Measurements from ENCODE around the gene KREMEN1.

Gene KREMEN1

DNA sequence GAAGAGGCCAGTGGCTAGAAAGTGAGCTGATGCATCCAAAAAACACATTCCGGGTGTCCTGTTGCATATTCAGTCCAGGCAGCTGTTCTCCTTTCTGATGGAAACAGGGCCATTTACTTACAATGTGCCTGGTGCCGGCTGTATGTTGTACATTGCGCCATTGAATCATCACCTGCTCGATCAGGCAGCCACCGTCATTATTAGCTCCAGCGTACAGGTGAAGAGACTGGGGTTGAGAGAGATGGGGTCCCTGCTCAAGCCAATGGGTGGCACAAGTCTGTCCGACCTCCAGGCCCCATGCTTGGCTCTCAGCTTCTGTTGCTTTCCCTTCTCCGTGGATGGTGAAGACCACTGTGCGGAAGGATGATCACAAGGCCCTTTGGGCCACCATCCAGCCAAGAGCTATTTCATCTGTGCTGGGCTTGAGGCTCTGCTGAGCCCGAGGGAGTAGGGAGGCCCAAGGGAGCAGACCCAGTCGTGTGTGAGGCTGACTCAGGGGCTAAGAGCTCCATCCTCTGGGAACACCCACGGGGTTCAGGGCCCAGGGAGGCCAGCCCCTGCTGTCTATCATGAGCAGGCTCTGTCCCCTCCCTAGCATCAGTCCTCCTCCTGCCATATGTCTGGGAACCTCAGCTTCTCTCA lies 112.1 kb downstream of the KREMEN1 start:
- no peak for DNase-seq
- ATAC-seq: no peak

DNA sequence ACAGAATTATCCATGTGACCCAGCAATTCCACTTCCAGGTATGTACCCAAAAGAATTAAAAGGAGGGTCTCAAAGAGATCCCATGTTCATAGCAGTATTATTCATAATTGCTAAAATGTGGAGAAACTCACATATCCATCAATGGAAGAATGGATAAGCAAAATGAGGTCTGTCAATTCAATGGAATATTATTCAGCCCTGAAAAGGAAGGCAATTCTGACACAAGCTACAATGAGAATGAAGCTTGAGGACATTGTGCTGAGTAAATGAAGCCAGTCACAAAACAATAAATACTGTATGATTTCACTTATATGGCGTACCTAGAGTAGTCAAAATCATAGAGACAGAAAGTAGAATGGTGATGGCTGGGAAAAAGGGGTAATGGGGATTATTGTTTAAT lies 113.5 kb downstream of the KREMEN1 start:
- no peak for DNase-seq
- no peak for ATAC-seq

DNA sequence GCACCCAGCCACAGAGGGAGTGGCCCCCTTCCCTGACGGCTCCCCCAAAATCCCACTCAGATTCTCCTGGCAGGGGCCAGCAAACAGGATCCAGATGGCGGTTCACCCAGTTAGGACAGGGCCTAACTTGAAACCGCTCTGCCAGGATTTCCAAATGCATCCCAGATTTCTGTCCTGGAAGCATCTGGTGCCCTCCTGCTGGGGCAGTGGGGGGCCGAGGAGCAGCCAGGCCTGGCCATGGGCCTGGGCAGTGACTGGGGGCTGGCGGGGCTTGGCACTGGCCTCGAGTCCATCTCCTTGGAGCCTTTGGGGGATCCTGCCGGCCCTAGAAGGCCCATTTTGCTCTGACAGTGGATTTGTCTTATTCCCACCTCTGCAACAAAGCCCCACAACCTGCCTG lies 115.0 kb downstream of the KREMEN1 start:
- ATAC-seq (no peak), DNase-seq (no peak)

DNA sequence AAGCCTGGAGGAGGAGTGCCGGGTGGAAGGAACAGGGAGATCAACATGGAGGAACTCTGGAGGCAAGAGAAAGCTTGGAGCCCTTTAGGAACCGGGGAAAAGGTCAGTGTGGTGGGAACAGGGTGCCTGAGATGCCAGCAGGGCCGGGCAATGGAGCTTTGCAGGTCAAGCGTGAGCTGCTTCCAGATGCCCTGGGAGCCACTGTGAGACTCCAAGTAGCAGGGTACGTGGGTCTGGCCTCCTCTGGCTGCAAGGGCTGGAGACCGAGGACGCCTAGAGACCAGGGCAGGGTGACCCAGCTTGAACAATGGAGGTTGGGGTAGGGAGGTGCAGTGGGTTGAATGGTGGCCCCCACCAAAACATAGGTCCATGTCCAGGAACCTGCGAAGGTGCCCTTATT lies 117.2 kb downstream of the KREMEN1 start:
- DNase-seq: no peak
- no peak for ATAC-seq

DNA sequence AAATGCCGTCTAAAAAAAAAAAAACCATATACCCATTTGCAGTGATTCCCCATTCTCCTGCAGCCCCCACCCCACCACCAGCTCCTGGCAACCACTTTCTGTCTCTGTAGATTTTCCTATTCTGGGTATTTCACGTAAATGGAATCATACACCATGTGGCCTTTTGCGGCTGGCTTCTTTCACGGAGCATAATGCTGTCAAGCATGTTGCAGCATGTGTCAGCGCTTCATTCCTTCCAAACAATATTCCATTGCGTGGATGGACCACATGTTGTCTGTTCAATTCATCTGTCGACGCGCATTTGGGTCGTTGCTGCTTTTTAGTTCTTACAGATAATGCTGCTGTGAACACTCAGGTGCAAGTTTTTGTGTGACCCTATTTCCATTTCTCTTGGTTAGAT lies 118.1 kb downstream of the KREMEN1 start:
- ATAC-seq: no peak
- DNase-seq: no peak

DNA sequence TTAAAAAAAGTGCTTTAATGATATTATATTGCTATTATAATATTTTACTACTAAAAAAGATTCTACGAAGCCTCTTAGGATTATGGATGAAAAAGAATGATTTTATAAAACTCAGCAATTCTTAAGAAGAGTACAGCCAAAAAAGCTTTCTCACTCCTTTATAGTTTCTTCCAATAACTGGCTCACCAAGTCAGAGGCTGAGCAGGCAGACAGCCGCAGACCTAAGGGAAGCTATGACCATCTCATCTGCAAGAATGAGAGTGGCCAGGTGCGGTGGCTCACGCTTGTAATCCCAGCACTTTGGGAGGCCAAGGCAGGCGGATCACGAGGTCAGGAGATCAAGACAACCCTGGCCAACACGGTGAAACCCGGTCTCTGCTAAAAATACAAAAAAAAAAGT lies 120.2 kb downstream of the KREMEN1 start:
- ATAC-seq: no peak
- DNase-seq: no peak

DNA sequence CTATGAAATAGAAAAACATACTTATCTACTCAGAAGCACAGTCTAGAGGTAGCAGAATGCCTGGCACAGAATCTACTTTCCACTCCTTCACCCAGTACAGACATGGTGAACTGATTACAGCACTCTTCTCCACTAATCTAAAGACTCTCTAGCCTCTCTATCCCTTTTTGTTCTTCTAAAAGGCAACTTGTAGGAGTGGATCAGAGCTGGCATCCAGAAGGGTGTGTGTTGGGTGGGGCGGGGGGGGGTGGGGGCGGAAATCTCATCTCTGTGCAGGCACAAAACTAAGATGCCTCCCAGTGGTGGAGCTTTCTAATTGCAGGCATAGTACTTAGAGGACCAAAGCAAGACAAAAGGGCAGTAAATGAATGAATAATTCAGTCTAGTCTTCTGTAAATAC lies 121.3 kb downstream of the KREMEN1 start:
- no peak for ATAC-seq

DNA sequence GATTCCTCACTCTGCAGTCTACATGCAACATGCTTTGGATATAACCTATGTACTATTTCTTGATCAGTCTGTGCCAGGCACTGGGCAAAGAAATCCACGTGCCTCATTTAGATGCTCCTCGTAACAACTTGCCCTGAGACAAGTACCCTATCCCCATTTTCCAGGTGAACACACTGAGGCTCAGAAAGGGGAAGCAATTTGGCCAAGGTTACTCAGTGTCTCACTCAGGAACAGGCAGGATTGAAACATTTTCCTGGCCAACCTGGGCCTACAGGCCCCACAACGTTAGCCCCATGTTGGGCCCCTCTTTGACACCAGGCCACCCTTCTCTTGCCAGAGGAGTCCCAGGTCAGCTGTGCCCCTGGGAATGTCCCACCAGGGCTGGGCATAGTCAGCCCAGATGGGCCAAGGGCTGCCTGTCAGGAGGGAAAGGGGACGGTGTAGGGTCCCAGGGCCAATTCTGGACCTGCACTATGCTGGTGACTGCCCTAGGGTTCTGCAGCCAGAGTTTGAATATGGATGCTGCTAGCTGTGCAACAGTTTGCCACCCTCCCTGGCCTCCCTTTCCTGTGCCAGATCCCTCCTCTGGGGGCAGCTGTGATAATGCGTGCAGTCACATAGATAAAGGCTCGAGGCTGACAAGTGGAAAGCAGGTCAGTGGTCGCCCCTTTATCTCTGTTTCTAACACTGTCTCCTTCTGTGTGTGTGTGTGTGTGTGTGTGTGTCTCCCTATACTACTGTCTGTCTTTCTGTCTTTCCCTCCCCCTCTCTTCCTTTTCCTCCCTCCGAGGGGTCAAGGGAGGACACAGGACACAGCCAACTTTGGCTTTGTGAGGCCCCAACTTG lies 122.5 kb downstream of the KREMEN1 start:
- DNase-seq (no peak), ATAC-seq (no peak)

More for the DNA sequence above, 121.3 kb downstream of the KREMEN1 start:
- DNase-seq: no peak

DNA sequence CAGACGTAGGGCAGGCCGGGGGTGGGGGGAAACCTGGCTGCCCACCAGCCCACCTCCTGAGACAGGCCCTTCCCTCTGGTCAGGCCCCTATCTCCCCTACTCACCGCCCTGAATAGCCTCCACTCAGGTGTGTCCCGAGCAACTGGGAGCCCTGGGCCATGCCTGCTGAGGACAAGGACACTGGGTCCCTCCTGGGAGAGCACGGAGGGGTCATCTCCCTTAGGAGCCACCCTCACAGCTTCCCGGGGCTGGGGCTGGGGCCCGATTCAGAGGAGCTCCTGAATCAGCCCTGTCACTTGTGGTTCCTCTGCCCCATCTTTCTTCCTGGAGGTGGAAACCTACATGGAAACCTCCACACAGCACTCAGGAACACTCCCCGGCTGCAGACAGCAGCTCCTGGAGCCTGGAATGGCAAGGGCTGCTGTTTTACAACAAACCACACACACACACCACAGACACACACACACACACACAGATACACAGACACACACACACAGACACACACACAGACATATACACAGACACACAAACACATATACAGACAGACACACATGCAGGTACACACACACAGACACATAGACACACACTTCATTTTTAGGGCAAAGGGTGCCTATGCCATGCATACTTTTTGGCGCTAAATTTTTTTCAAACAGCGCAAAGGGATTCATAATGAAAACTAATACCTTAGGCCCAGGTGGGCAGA lies 123.3 kb downstream of the KREMEN1 start:
- ATAC-seq (peak; percentile 19), DNase-seq (no peak)

DNA sequence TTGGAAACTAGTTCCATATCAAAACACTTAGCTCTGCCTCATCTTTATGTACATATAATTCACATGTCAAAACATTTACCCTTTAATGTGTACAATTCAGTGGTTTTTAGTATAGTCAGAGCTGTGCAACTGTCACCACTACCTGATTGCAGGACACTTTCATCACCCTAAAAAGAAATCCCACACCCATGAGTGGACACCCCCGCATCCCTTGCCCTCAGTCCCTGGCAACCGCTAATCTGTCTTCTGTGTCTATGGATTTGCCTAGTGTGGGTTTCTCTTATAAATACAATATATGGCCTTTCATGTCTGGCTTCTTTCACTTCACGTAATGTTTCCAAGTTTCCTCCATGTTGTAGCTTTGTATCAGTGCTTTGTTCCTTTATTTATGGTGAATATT lies 124.3 kb downstream of the KREMEN1 start:
- DNase-seq (no peak), ATAC-seq (no peak)

DNA sequence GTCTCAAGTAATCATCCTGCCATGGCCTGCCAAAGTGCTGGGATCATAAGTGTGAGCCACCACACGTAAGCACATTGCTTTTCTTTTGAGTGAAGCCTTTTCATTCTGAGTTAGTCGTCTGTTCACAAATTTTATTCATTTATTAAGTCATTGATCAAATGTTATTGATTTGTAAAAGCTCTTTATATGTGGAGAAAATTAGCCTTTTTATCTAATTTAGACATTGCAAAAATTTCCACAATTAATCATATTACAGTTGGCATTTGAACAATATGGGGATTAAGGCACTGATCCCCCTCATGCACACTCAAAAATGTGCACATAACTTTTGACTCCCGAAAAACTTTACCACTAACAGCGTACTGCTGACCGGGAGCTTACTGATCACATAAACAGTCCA lies 125.4 kb downstream of the KREMEN1 start:
- DNase-seq (no peak), ATAC-seq (no peak)

DNA sequence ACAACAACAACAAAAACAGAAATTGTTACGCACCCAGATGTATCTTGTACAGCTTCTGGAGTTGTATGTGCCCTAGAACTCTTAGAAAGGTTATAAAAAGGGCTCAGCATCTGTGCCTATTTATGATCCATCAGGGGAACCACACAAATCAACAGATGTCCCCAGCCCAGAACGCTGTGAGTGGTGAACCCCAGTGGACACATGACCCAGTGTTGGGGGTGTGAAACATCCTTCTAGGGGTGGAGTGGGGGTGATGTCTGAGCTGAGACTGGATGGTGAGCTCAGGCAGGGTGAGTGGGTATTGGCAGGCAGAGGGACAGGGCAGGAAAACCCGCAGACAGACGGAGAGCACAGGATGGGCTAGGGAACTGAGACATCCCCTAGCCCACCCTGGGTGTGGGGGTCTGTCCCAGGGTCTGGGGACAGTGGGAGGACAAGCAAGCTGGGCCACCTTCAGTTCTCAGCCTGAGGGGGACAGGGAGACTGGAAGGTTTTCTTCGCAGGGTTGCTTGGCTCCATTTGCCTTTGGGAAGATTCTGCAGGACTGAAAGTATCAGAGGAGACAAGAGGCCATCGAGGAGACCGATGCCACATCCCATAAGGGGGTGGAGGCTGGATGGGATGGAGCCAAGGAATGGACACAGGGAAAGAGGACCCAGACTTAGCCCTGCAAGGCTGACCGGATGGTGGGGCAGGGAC lies 127.0 kb downstream of the KREMEN1 start:
- ATAC-seq (no peak), DNase-seq (no peak)

DNA sequence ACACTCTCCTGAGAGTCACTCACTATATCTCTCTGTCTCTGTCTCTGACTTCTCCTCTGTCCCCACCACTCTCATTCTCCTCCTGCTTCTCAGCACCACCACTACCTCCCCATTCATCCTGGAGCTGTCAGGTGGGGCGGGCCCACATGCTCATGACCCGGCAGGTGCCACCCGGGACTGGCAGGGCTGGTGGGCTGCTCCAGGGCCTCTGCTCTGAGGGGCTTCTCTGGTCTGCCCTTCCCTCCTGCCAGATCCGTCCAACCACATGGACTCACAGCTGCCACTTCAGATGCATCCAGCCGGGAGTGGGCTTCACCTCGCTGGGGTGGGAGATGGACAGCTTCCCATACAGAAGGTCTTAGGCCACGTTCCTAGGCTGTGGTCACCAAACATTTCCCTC lies 128.1 kb downstream of the KREMEN1 start:
- DNase-seq (no peak), ATAC-seq (no peak)

DNA sequence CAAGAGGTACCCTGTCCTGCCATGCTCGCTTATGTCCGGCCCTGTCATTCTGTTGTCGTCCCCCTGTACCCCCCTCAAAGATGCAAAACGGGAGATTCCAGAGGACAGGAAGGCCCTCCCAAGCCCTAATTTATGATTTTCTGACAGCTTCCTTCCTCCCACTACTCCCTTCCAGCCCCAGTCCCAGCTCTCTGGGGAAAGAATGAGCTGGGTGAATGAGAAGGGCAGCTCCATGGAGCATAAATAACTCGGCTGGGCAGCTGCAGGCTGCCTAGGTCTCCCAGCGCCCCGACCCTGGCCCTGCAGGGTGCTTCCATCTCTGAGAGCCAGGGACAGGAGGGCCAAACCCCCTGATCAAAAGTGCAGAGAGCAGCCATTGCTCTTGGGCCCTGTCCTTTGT lies 128.9 kb downstream of the KREMEN1 start:
- DNase-seq (no peak), ATAC-seq (no peak)

DNA sequence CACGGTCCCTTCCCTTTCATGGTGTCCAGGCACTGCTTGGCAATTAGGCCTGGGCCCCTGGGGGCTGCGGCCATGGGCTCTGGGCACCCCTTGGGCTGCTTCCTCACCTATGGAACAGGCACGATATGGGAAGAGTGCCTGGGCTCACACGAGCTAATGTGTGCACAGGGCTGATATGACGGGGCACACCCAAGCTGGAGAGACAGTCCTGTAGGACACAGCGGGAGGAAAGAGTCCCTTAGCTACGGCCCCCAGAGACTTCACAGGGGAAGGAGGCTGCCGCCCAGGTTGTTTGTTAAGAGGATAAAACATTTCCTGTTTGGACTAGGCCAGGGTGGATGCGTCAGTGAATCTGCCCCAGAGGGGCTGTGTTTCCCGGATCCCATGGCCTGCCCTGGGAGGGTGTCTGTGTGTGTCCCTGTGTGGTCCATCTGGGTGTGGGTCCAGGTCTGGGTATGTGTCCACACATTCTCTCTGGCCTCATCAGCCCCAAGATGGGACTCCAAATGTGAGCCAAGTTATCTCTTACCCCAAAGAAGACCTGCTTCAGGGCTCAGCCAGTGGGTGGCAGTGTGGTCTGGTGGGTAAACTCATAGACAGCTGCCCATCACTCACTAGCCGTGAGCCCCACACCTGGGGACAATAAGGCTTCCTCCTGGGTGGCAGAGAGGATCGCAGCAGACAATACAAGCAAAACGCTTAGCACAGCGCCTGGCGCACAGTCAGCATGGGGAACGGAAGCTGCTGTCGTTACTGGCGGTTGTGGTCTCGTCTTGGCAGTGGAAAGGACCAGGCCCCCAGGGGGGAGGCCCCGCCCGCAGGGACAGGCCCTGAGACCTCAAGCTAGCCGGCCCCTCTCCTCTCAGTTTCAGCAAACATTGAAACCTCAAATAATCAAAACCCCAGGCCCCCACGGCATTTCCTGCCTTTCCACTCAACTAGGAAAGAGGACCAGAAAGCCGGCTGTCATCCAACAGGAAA lies 129.7 kb downstream of the KREMEN1 start:
- ATAC-seq (peak; percentile 90), DNase-seq (peak; percentile 84)

DNA sequence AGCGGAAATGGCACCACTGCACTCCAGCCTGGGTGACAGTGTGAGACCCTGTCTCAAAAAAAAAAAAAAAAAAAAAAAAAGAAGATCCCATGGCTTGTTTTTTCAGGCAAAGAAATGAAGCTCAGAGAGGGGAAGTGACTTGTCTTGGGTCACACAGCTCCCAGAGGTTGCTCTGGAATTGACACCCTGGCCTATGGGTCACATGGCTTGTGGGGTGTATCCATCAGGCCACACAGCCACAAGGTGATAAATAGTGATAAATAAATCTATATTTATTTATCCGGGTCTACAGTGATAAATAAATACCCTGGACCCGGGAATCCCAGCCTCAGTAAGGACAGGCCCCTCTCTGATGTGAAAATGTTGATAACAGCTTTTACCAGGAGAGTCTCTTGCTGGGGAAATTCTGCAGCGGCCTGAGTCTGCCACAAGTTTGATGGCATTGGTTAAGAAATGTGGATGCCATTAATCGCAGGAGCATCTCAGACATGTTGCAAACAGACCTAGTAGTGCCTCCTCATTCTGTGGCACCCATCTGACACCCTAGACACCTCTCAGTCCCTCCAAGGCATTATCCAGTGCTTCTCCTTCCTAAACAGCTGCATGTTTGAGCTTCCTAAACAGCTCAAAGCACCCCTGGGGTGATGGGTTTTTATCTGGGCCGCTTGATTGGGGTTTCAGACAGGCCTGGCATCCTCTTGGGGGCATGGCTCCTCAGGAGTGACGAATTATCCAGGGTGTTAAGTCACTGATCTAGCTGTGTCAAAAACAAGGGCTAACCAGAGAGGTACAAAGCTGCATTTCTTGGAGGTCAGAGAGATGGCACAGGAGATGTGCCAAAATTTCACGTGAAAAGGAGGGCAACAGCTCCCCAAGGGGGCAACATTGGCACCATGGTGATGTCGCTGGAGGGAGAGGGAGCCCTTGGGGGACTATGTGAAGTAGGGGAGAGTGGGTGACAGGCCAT lies 130.9 kb downstream of the KREMEN1 start:
- ATAC-seq: no peak
- no peak for DNase-seq

DNA sequence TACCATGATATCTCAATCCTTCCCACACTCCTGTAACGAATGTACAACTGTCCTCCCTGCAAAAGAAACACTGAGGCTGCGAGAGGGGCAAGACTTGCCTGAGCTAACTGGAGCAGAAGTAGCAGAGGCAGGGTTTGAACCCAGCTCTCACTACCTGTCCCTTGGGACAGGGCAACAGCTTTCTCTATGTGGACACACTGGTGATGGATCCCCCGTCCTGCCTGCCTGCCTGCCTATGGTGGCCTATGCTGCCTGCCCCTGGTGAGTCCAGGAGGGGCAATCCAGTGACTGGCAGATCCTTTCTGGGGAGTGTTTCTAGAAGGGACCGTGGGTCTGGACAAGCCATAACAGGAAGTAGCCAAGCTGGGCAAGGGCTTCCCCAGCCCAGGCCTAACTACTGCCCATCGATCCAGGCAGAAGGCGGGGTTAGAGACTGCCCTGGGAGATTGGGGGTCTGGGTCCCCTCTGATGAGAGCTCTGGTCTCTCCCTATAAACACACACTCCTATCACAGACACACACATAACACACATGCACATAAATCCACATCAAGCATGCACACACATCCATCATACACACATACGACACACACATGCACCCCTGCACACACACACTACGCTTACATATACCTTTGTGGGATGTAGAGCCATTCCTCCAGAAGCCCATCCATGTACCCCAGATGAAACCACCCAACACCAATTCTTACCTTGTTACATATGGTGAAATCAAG lies 131.8 kb downstream of the KREMEN1 start:
- DNase-seq: no peak

DNA sequence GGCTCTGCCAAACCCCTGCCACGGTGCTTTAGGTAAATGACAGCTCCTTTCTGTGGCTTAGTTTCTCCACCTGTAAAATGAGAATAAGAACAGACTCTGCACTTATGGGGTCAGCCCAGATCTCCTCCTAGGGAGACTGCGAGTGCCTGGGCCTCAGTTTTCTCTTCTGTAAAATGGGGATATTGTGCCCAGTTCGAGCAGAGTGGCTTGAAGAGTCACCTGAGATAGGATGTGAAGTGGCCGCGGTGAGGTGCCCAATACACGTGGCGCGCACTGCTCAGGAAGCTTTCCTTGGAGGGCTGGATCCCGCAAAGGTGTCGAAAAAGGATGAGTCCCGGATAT lies 132.4 kb downstream of the KREMEN1 start:
- DNase-seq: no peak
- no peak for ATAC-seq

More for the DNA sequence above, 131.8 kb downstream of the KREMEN1 start:
- no peak for ATAC-seq

DNA sequence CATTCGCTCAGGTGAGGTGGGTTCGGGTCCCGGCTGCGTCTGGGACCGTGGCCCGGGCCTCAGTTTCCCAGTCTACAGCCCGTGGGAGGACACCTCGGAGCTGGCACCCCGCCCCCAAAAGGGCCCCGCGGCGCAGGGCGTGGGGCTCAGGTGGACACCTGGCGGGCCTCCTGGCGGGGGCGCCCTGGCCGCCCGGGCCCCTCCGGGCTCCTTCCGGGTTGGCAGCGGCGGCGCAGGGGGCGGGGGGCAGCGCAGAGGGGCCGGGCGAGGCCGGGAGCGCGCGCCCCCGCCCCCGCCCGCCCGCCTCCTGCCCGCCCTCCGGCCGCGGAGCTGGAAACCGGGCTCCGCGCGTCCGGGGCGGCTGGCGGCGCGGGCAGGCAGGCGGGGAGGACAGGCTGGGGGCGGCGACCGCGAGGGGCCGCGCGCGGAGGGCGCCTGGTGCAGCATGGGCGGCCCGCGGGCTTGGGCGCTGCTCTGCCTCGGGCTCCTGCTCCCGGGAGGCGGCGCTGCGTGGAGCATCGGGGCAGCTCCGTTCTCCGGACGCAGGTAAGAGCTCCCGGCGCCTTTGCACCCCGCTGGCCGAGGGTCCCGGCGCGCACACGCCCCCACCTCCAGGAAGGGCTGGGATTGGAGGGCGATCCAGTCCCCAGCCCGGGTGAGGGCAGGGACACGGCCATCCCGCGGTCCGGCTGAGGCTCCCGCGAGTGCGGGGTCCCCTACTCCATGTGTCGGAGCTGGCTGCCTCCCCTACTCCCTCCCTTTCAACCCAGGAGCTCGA lies 132.9 kb downstream of the KREMEN1 start, which contains the start of gene EMID1:
EMID1 (plus strand) TSS at position 303 of the 778 bp plus-strand sequence; CDS start at position 446, 143 bp downstream.
- DNase-seq (peak; percentile 42), ATAC-seq (no peak)
